HL-60/S4 treated with retinoic acid at 250 ng/mL for 4 days and 3 days (cell line): ENCODE measurements around the gene GPHN.
"Not testable (repeated sequence)": the region's sequence is repeated elsewhere in the genome, so short reads cannot be mapped to it uniquely, and the experiment has no call there.

Experiments used
- in situ Hi-C: fragments of 300-500 bp; cut with MboI; formaldehyde crosslinking; loops from 2 replicates; pipeline ENCODE4 v1.7.0; 2022; ENCODE audit warnings: low sequenced_read_pairs

Gene GPHN

GRCh38 chr14:66758031-66758613 is 250.2 kb downstream of the GPHN start:
- in situ Hi-C loops = no loop called here

DNA sequence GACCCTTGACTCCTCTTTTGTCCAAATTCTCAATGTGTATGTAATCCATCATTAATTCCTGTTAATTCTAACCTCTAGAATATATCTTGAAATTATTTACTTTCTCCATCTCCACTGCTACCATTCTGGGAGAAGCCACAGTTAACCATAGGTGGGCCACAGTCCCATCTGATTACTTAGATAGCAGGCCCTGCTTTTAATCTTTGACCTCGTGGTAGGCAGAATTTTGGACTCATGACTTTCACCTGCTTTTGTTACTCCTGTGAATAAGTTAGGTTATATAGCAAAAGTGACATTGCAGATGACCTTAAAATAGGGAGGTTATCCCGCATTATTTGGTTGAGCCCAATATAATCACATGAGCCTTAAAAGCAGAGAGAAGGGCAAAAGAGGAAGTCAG is 264.2 kb downstream of the GPHN start:
- in situ Hi-C loops = no loop called here

DNA sequence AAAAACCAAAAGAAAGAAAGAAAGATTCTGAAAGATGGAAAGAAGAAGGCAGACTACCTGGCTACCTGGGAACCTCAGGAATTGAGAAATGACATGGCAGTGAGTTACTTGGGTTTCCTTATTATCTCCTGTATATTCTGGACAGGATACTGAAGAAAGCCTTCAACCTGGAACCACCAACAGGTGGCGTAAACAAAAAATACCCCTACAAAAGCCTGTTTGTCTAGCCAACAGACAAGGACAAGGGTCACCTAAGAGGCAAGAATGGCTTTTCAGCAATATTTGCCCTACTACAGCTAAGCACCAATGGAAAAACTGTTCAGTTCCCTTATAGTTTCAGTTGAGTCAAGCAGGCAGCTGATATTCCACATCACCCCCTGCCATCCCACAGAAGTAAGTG is 274.9 kb downstream of the GPHN start:
- in situ Hi-C loops = no loop called here

DNA sequence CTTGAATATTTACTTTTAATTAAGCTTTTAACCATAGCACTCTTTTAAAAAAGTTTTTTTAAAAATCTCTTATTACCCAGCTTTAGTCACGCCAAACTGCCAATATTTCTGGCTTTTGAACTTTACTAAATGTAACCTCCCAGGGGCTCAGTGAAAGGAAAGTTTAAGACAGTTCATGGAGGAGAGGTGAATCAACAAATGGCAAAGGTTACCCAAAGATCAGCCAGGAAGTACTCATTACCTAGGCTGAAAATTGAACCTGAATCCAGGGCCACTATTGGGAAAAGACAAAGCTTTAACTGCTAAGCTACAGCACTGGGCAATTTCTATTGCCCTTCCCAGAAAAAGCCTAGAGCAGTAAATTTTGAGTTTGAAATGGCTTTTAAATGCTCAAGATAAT is 282.2 kb downstream of the GPHN start:
- in situ Hi-C loops = no loop called here

DNA sequence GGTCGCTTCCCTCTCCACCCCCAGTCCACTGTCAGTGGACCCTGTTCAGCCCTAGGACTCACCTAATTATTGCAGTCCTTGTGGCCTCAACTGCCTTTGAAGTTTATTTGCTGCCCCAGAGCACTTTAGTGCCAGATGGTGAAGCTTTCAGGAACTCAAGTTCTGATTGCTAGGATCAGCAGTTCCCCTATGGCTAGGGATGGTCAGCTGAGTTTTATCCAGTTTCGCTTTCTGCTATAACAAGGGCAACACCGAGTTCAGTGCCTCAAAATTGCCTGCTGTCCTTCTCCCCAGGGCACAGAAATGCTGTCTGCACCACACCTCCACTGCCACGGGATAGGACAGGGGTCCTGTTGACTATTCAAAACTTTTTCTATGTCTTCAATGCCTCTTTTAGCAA is 295.0 kb downstream of the GPHN start:
- in situ Hi-C loops = no loop called here

DNA sequence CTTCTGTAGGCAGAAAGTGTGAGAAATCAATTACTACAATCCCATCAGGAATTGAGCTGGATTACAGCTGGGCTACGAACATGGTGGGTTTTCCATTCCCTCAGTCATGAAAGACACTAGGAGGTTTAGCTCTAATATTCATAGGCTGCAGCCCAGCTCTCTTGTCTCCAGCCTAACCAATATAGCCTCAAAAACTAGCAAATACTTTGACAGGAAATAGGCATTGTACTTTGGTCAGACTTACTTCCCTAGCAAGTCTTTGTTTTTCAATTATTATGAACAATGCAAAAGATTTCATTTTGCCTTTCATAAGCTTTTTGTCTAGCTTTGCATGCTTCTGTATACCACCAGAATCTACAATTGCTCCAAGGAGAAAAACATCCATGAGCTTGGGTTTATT is 296.2 kb downstream of the GPHN start:
- in situ Hi-C loops = no loop called here

GRCh38 chr14:66813636-66814035 is 305.7 kb downstream of the GPHN start:
- in situ Hi-C loops = no loop called here

DNA sequence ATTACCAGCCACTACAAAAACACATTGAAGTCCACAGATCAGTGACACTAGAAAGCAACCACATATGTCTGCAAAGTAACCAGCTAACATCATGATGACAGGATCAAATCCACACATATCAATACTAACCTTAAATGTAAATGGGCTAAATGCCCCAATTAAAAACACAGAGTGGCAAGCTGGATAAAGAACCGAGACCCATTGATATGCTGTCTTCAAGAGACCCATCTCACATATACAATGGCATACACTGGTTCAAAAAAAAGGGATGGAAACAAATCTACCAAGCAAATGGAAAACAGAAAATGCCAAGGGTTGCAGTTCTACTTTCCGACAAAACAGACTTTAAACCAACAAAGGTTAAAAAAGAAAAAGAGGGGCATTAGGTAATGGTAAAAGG is 307.7 kb downstream of the GPHN start:
- in situ Hi-C loops = no loop called here

GRCh38 chr14:66824251-66824650 is 316.3 kb downstream of the GPHN start:
- in situ Hi-C loops = no loop called here

- in situ Hi-C loops = no loop called here
Observed at GRCh38 chr14:66827182-66827581, 319.2 kb downstream of the GPHN start.

- in situ Hi-C loops = no loop called here
Observed at GRCh38 chr14:66831173-66831572, 323.2 kb downstream of the GPHN start.

DNA sequence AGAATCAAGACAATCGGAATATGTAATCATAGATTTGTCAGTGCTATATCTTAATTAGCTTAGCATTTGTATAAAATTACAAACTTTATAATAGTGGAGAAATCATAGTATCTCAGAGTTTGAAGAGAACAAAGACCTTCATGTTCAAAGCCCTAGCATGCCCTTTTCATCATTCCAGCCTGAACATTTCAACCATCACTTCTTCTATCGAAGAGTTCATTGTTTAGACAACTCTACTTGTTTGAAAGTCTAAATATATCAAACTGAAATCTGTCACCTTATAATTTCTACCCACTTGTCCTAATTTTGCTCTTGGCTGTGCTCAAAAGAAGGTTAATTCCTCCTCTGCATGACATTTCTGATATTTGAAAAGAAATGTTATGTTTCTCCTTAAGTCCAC is 325.9 kb downstream of the GPHN start:
- in situ Hi-C loops = no loop called here

DNA sequence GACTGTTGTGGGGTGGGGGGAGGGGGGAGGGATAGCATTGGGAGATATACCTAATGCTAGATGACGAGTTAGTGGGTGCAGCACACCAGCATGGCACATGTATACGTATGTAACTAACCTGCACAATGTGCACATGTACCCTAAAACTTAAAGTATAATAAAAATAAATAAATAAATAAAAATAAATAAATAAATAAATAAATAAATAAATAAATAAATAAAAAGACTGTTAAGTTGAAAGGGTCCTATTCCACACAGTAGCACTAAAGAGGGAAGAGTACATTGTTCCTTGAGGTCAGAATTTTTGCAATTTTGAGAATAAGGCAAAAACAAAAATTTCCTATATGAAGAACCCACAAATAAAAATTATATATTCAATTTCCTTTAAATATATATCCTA is 329.5 kb downstream of the GPHN start:
- in situ Hi-C loops = not testable (repeated sequence)

DNA sequence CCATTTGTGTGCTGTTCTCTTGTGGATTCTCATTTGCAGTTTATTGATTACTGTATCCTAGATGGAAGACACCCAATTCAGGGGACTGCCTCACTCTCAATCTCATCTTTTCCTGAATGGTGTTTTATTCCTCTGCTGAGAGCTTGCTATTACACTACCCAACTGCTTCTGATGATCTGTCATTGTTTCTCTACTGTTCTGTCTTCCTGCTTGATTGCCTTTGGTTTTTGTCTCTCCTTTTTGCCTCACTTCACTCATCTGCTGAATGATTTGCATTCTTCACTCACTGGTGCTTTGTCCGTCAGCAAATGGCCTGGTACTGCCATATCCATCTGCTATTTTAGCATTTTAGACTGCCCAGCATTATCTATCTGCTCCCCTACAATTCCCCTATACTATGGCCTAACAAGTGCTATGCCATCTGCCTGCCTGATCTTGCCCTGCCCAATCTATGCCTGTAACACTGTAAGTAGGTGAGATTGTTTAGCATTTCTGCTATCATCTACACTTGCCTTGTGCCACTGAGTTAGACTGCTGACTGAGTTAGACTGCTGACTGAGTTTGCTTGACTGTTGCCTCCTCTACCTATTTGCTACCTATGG is 335.1 kb downstream of the GPHN start:
- in situ Hi-C loops = no loop called here

DNA sequence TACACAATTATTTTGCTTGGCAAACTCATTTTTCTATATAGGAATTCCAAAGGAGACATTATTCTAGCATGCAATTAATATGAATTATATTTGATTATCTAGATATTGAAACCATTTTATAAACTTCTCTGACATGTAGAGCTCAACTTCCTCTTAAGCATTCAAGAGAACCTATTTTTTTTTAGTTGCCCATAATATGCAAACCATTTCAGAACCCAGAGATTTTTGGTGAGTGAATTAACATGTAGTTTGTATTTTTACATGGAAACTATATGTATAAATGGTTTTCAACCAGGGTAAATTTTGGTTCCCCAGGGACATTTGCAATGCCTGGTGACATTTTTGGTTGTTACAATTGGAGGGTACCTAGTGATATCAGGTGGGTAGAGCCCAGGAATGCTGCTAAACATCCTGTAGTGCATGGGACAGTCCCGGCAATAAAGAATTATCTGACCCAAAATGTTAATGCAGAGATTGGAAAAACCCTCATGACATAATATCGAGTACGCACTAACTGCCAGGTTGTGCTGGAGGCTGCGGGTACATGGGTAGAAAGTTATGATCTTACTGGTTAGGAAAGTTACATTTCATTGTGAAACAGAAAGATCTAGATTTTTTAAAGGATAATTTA is 342.4 kb downstream of the GPHN start:
- in situ Hi-C loops = no loop called here

GRCh38 chr14:66853311-66853710 is 345.4 kb downstream of the GPHN start:
- in situ Hi-C loops = no loop called here

GRCh38 chr14:66857867-66858266 is 349.9 kb downstream of the GPHN start:
- in situ Hi-C loops = no loop called here

GRCh38 chr14:66859063-66859671 is 351.2 kb downstream of the GPHN start:
- in situ Hi-C loops = no loop called here

DNA sequence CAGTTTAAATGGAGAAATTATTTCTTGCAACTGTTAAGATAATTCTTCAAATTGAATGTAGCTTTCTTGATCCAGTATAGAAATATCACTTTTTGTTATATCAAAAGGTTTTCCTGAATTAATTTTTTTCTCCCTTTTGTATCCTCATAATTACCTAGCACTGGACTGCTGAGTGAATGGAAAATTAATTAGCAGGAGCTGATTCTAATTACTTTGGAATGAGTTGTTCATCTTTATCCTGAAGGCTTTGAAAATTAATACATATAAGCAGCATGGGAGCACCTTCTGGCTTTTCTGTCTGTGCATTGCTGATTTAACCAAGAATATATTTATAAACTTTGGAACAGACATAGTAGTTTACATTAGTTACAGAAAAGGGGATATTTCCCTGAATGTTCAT is 373.6 kb downstream of the GPHN start:
- in situ Hi-C loops = no loop called here

DNA sequence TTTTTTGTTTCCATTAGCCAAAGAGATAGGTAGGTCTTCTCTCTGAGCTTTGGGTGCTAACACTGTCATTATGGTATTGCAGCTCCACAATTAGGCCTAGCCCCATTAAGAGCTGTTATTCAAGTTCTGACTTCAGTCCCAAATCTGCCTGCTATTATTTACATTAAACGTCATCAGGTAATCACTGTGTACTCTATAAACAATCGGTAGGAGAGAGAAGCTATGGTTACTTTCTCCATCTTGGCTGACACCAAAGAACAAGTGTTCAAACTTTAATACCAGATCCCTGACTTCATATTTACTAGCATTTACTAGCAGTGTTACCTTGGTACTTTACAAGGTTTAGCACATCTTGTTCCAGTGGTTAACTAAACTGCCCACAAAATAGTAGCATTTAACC is 376.2 kb downstream of the GPHN start:
- in situ Hi-C loops = no loop called here

DNA sequence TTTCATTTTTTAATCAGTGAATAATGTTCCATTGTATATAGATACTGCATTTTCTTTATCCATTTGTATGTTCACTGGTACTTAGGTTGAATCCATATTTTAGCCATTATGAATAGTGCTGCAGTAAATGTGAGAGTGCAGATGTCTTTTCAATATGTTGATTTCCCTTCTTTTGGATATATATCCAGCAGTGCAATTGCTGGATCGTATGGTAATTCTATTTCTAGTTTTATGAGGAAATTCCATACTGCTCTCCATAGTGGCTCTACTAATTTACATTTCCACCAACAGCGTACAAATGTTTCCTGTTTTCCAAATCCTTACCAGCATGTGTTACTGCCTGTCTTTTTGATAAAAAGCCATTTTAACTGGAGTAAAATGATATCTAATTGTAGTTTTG is 392.8 kb downstream of the GPHN start:
- in situ Hi-C loops = no loop called here

DNA sequence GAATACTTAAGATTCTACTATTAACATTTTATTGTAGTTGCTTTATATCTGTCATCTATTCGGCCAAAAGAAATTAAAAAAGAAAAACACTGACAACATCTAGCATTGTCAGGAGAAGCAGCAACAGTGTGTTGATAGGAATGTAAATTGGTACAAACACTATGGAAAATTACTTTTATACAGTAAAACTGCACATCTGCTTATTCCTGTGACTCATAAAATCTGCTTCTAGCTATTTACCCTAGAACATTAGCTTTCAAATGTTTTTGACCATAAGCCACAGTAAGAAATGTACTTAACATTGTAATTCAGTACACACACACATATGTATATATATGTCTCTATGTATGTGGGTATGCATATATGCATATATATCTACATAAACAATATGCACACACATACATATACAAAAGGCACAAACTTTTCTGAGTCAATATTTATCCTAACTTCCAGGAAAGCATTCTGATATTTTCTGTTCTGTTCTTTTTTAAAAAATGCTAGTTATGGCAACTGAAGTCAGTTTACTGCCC is 402.4 kb downstream of the GPHN start:
- in situ Hi-C loops = no loop called here
